GM19025 (cell line): Measurements from ENCODE around the gene HOXB13.

Source experiments
- ATAC-seq: cut with Tn5 transposase; IDR thresholded peaks from one replicate; pipeline ENCODE4 v1.9.1; 2021; ENCODE audit warnings: mild to moderate bottlenecking, low read depth, moderate library complexity; ENCODE audit not compliant: unreplicated experiment

Gene HOXB13

DNA sequence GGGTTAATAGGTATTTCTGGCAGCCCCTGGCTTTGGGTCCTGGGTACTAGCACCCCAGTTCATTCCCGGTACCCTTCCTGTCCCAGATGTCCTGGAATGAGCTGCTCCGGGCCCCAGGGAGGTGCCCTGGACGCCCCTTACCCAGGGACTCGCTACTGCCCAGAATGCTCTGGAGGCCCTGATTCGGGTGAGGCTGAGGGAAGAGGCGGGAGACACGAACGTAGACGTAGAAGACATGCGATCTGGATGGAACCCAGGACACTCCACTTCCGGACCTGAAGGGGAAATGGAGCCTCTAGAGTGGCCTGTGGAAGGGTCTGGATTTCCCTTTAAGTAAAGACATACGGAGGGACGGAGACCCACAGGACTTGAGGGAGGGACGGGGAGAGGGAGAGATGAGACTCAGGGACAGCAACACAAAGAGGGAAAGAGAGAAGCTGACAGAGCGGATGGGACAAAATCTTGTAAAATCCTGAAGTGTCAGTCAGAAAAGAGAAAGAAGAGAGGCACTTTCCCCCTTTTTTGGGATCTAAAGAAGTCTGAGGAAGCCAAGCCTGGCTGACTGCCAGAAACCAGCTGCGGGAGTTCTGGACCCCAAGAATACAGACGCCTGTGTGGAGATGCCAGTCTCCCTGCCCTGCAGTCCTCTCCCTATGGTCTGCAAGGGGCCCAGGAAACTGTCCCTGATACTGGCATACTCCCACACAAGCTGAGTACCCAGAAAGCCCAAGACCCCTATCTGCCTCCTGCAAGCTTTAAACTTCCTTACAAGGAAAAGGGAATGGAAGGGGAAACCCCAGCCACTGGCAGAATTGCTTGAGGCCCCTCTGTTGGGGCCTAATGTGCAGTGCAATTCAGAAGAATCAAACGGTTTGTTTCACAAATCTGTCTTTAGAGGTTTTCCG, 1.0 kb upstream of the HOXB13 start:
- no peak for ATAC-seq

GRCh38 chr17:48727415-48728175, 955 bp downstream of the HOXB13 start:
- ATAC-seq: no peak

GRCh38 chr17:48726916-48727286, 1.6 kb downstream of the HOXB13 start:
- no peak for ATAC-seq

DNA sequence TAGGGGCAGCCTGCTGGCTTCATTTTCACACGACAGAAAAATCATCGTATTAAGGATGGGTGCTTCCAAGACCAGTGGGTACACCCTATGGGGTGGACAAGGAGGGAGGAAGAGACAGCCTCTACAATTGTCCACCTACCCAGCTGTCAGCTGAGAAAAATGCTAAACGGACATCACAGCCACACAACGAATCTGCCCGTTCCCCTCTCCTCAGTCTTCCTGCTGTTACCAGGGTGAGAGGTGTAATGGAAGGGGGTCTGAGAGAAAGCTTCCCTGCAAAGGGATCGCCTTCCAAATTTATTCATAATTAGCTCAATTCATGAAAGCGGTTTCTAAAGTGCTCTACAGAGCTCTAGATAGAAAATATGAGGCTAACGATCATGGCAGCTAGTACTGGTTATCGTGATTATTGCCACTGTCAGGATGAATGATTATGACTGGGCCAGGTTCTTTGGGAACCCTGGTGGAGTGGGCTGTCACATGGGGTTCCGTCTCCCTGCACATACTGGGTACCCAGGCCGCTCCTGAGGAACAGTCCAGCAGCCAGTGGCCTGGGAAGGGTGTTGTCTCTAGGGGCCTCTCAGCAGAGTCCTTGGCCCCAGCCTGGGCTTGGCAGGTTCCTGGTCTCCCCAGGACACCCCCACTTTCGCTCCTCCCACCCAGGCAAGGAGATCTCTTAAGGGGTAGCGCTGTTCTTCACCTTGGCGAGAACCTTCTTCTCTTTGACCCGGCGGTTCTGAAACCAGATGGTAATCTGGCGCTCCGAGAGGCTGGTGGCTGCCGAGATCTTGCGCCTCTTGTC, 2.2 kb downstream of the HOXB13 start:
- ATAC-seq: no peak

DNA sequence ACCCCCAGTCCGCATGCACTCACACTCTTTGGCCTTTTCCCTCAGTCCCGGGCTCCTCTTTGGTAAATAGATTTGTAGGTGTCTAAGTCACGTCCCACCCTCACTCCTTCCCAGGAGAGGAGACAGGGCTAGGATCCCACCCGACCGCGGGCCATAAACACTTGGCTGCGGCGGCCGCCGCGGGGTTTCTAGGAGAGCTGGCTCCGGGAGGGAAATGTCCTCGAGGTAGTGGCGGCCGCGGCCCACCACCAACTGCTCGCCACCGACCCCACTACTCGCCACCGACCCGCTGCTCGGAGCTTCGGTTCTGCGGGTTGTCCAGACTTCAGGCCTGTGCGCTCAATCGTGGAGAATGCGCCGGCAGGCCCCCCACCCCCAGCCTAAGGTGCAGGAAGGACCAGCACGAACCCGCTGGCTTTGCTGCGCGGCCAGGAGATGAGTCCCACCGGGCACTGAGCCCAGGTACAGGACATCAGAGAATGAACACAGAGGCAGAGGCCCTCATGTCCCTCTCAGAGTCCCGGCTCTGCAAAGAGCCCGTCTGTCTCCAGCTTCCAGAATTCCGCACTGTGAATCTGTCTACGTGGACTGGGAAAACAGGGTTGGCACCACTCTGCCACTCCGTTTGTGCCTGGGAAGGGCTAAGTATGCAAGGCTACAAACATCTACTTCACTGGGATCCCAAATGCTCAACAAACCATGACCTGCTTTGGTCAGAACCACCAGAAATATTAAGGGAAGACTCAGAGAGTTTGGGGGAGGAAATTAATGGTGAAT, 3.1 kb downstream of the HOXB13 start:
- no peak for ATAC-seq

DNA sequence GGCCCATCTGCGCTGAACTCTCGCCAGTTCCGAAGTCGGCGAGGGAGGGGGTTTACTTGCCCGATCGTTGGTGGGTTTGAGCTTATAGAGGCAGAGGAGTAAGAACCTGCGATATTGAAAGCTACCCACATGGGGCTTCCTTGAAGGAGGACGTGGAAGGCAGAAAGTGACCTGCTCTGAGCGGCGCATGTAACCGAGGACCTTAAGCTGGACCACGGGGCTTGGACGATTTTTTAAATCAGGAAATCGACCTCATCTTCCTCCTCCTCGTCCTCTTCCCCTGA, 3.6 kb downstream of the HOXB13 start:
- ATAC-seq: no peak

DNA sequence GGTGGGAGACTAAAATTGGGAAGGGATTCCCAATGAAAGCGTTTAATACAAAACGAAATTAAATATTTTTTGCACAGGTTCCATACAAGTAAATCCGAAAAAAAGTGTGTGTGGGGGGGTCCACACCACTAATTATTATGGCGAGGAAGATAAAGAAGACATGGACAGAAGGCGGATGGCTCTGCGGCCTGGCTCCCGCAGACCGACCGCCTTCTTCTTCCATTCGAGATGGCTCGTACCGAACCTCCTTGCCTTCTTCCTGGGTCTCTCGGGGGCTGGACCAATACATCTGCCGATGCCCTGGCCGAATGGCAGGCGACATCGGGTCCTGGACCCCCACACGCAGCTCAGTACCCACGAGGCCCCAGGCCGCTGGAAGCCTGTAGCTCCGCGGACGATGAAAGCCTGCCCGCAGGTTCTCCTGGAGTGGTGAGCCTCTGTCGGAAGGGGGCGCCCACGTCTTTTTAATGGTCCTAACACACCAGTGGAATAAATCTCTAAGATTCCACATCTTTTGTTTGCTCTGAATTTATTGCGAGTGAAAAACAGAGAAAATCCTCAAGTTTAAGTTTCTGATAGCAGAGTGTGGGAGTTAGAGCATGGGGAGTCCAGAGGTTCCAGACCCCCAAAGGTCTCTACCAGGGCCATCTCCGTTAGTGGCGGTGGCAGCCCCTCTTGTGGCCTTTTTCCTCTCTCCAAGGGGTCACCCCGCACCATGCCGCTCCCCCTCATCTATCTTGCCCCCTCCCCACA, 4.1 kb downstream of the HOXB13 start:
- ATAC-seq: no peak

DNA sequence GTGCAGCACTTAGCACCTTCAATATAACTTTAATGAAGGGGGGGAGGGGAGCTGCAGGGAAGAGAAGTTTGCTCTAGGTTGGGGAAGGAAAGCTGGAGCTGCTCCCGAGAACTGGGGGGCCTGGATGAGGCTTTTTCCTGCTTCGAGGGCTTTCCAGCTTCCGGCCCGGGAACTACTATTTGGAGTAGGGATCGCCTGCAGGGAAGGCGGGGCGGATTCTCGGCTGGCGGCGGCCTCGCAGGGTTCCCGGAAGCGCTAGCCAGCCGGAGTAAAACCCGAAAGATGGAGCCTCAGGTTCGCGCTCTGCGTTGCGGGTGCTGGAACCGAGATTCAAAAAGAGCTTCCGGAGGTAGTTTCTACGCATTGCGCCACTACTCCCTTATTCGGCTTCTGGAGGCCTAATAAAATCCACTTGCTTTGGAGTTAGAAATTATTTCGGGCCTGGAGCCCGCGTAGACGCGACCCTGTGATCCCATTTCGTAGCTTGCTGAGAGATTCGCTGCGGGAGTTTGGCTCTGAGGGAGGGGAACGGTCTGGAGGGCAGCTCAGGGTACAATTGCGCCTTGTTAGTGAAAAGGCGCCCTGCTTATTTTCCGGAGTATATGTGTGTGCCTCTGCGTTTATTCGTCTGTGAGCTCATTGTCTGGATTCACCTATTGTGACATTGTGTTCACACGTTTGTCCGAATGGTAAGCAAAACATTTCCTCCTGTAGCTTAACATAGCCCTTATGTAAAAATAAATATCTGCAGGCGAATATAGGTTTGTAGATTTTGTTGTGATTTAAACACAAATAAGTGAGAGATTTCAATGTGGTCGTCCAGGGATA, 4.9 kb downstream of the HOXB13 start:
- no peak for ATAC-seq

DNA sequence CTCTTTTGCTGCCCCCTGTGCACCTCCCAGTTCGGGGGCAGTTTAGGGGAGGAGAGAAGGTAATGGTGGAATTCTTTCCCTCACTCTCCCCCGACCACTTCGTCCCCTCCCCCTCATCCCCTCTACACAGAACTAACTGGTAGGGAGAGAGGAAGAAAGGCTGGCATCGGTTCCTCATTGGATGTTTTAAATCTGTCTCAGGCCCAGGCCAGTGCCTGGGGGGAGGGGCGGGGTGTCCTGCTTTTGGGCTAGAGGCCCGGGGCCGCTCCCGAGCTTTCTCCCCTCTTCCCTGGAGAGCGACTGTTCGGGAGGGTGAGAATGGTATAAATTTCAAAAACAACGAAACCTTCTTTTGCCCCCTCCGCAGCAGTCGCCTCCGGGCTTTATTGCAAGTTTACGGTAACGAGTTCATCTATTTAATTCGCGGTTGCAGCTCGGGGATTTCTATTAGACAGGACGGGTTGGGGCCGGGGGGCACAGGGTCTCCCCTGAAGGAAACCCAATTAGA, 5.6 kb downstream of the HOXB13 start, which contains the start of gene PRAC2:
Gene PRAC2, plus strand, starts transcription at position 271 of the 508 bp plus-strand sequence. CDS start 1,226 bp downstream, outside the sequence.
- no peak for ATAC-seq

DNA sequence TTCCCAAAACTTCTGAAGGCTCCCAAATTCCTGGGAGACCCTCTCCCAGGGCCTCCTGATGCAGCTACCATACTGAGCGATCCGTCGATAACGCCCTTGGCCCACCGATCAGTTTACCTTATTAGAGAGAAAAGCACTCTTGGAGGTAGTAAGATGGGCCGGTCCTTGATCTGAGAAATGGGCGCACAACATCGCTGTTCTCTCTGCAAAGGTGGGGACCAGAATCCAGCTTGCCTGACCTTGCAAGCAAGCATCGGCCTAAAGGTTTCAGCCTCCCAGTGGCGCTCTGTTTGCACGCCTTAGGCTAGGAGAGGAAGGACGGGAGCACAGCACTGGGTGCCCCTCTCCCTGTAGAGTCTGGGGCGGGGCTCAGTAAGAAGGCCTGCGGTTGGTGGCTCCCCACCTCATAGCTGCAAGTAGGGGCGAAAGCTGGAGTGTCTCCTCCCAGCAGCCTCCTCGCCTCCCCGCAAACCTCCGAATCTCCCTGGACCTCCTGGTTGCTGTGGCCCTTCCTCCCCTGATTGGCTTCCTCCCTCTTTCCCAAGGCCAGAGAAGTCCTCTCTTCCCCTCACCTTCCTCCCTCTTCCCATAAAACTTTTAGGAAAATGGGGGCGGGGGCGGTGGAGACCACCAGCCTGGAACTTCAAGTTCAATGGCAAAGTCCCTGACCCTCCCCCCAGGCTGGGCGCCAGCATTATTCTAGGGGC, 6.2 kb downstream of the HOXB13 start, which contains the start of gene PRAC1:
Gene PRAC1, minus strand, starts transcription at position 318 of the 707 bp plus-strand sequence. Its CDS starts 126 bp downstream, at position 192.
- no peak for ATAC-seq

GRCh38 chr17:48721009-48721402, 7.5 kb downstream of the HOXB13 start:
- no peak for ATAC-seq

- no peak for ATAC-seq
These were observed 8.1 kb downstream of the HOXB13 start for GRCh38 chr17:48720266-48721008.

DNA sequence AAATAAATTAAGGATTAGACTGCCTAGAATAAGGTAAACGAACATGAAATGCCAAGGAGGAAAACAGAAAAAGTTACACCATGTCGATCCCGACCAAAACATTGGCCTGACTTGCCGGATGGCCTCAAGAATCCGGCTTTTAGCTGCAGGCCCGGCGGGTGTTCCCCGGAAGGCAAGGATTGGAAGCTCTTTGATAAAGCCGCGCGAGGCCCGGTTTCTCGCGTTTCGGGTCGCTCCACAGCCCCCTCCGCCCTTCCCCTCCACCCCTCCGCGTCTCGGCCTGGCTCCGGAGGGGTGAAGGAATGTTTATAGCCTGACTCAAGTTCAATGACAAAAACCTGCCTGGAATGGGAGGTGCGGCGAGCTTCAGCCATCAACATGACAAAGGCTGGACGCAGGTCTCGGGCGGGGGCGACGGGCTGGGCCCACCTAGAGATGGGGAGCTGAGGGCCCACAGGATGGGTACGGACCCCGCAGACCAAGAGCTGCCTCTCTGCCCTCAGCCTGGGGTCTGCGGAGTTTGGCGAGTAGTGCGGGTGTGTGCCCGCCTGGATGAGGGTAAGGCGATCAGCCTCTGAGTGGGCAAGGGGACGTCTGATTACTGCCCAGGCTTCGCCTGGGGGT, 8.8 kb downstream of the HOXB13 start:
- no peak for ATAC-seq

DNA sequence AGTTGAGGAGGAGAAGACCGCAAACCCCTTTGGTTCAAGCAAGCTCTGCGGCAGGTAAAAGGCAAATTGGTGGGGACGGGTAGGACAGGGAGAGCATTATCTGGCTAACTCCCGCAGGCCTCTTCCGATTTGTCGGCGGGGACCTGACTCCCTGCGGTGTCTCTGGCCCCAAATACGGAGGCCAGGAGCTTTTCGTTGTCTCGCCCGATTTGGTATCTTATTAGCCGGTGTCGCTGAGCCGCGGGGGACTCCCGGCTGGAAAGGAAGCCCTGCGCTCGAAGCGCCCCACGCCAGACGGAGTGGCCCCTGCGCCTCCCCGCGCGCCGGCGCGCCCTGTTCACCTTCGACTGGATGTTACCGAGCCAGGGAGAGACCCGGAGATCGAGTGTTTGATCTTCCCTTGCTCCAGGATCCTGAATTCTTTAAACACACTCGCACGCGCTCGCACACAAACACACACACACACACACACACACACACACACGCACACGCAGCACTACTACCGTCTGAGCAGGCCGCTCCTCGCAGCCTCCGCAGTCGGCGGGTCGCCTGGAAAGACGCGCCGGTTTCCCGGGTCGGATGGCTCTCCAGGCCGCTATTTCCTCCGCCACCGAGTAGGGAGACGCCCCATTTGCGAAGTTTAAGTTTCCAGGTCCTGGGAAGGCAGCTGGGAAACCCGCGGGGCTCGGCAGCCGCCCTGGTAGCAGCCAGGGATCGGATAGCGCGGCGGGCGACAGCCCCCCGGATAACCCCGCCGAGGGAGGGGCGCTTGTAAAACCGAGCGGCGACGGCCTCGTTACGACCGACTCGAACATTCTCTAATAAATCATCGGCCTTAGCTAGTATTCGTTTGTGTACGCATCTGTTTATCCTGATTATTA, 9.5 kb downstream of the HOXB13 start:
- no peak for ATAC-seq

- ATAC-seq: no peak
These were observed 10.3 kb downstream of the HOXB13 start for GRCh38 chr17:48718227-48718760.
